Mesothelial cell of epicardium (in vitro differentiated cells): ENCODE results near the gene SGPP1. TPM values are rescaled to one million over a fixed set of nuclear protein-coding genes. Genes with fewer than 3 reads are reported as not detected.

Source experiments
- DNase-seq, 2 experiments: peaks; one replicate each; pipeline ENCODE4 v3.0.0; 2021; ENCODE audit warnings: low spot score in 2 of 2; ENCODE audit not compliant: unreplicated experiment in 2 of 2
- H3K27ac Mint-ChIP-seq: 2 replicates; pipeline ENCODE4 v1.8.0; 2021; ENCODE audit warnings: mixed read lengths
- H3K27me3 Mint-ChIP-seq: 2 replicates; pipeline ENCODE4 v1.8.0; 2021; ENCODE audit warnings: low read depth, mixed read lengths
- H3K36me3 Mint-ChIP-seq: 2 replicates; pipeline ENCODE4 v1.8.0; 2021; ENCODE audit warnings: mixed read lengths
- H3K4me1 Mint-ChIP-seq: 2 replicates; pipeline ENCODE4 v1.8.0; 2021; ENCODE audit warnings: mixed read lengths
- H3K4me3 Mint-ChIP-seq: 2 replicates; pipeline ENCODE4 v1.8.0; 2021; ENCODE audit warnings: mild to moderate bottlenecking, moderate library complexity, mixed read lengths
- H3K9me3 Mint-ChIP-seq: 2 replicates; pipeline ENCODE4 v1.8.0; 2021; ENCODE audit warnings: mixed read lengths
- CTCF ChIP-seq: fragments of 200-600 bp; sonication (generic); IDR thresholded peaks from one replicate; pipeline ENCODE4 v1.5.0; 2021; ENCODE audit warnings: antibody characterized with exemption; ENCODE audit not compliant: unreplicated experiment
- total RNA-seq: library from RNA; stranded (reverse); gene quantifications from 3 replicates; pipeline ENCODE4 v1.2.1, GENCODE V29; 2021

Gene SGPP1
- total RNA-seq, 1 donor from 2014 or later = 15.8 TPM

GRCh38 chr14:63654346-63654745, 73.5 kb downstream of the SGPP1 start:
- H3K27me3 Mint-ChIP-seq = no peaks in the 10 kb centered on the region
- H3K27ac Mint-ChIP-seq = peak overlapping the region; percentile 25
- H3K4me3 Mint-ChIP-seq = no peak overlapping the region
- H3K4me1 Mint-ChIP-seq = peaks cover 27% of the 10 kb centered on the region
- peaks cover 6% of the 10 kb centered on the region for H3K36me3 Mint-ChIP-seq
- TF ChIP-seq CTCF = no peak
- H3K9me3 Mint-ChIP-seq = no peaks in the 10 kb centered on the region
- no peak for DNase-seq

GRCh38 chr14:63652406-63652805, 75.5 kb downstream of the SGPP1 start:
- Mint-ChIP-seq H3K27ac (no peak overlapping the region), H3K9me3 (no peaks in the 10 kb centered on the region), H3K4me1 (peaks cover 39% of the 10 kb centered on the region), H3K4me3 (no peak overlapping the region), H3K27me3 (no peaks in the 10 kb centered on the region), H3K36me3 (peaks cover 6% of the 10 kb centered on the region)
- no peak for TF ChIP-seq CTCF
- no peak for DNase-seq

- Mint-ChIP-seq H3K4me3 (no peak overlapping the region), H3K4me1 (peaks cover 38% of the 10 kb centered on the region), H3K36me3 (peaks cover 6% of the 10 kb centered on the region), H3K27me3 (no peaks in the 10 kb centered on the region), H3K9me3 (no peaks in the 10 kb centered on the region), H3K27ac (peak overlapping the region; percentile 75)
- DNase-seq = no peak
- TF ChIP-seq CTCF = no peak
These were observed 77.5 kb downstream of the SGPP1 start for GRCh38 chr14:63650256-63650952.

GRCh38 chr14:63647696-63648410, 80.0 kb downstream of the SGPP1 start:
- peaks cover 4% of the 10 kb centered on the region for H3K36me3 Mint-ChIP-seq
- H3K4me1 Mint-ChIP-seq = peaks cover 36% of the 10 kb centered on the region
- H3K9me3 Mint-ChIP-seq = no peaks in the 10 kb centered on the region
- no peak for DNase-seq
- peak overlapping the region; percentile 16 for H3K4me3 Mint-ChIP-seq
- H3K27me3 Mint-ChIP-seq = no peaks in the 10 kb centered on the region
- peak overlapping the region; percentile 87 for H3K27ac Mint-ChIP-seq
- TF ChIP-seq CTCF = no peak

- Mint-ChIP-seq H3K27me3 (no peaks in the 10 kb centered on the region), H3K36me3 (peaks cover 2% of the 10 kb centered on the region), H3K27ac (no peak overlapping the region), H3K4me1 (peaks cover 34% of the 10 kb centered on the region), H3K4me3 (no peak overlapping the region), H3K9me3 (no peaks in the 10 kb centered on the region)
- no peak for DNase-seq
- TF ChIP-seq CTCF = no peak
These were observed 83.1 kb downstream of the SGPP1 start for GRCh38 chr14:63644741-63645140.
